Small intestine (tissue), 7 donors: ENCODE results near the gene GNL1. TPM values are rescaled to one million over a fixed set of nuclear protein-coding genes. Genes with fewer than 3 reads are reported as not detected.
"Not testable (repeated sequence)": the region's sequence is repeated elsewhere in the genome, so short reads cannot be mapped to it uniquely, and the experiment has no call there.

ENCODE experiments used
- DNase-seq, 2 donors: peaks; one replicate each; pipeline versions ENCODE4 v3.0.0 to v3.0.0-alpha.2; 2013
- FAIRE-seq: peaks from 2 replicates; lab custom pipeline; 2012; peaks lifted over from hg19 to GRCh38; lab: Jason Lieb, UNC
- H3K27ac ChIP-seq, 3 donors: one replicate each; pipeline ENCODE4 v1.5.1; 2013; ENCODE audit warnings: low read length in 2 of 3, mild to moderate bottlenecking in 2 of 3, control low read depth in 1 of 3, inconsistent platforms in 1 of 3, low read depth in 1 of 3, moderate library complexity in 1 of 3
- H3K27me3 ChIP-seq, 3 donors: one replicate each; pipeline ENCODE4 v1.6.1; 2013; ENCODE audit warnings: low read length in 3 of 3, inconsistent platforms in 1 of 3; ENCODE audit not compliant: control insufficient read depth in 3 of 3, insufficient read depth in 3 of 3
- H3K36me3 ChIP-seq, 3 donors: one replicate each; pipeline ENCODE4 v1.6.1; 2013; ENCODE audit warnings: low read length in 3 of 3, inconsistent platforms in 1 of 3, low read depth in 1 of 3, mild to moderate bottlenecking in 1 of 3, moderate library complexity in 1 of 3; ENCODE audit not compliant: control insufficient read depth in 3 of 3, insufficient read depth in 2 of 3
- H3K4me1 ChIP-seq, 3 donors: one replicate each; pipeline ENCODE4 v1.6.1; 2013; ENCODE audit warnings: low read length in 2 of 3, inconsistent platforms in 1 of 3, low read depth in 1 of 3, mild to moderate bottlenecking in 1 of 3, moderate library complexity in 1 of 3; ENCODE audit not compliant: control insufficient read depth in 3 of 3, insufficient read depth in 2 of 3
- H3K4me3 ChIP-seq, 3 donors: one replicate each; pipeline ENCODE4 v1.5.1; 2013; ENCODE audit warnings: low read length in 3 of 3, control low read depth in 1 of 3, inconsistent platforms in 1 of 3, low read depth in 1 of 3, mild to moderate bottlenecking in 1 of 3, moderate library complexity in 1 of 3
- H3K9me3 ChIP-seq, 2 donors: one replicate each; pipeline ENCODE4 v1.6.1; 2013; ENCODE audit warnings: low read depth in 1 of 2, low read length in 1 of 2; ENCODE audit not compliant: control insufficient read depth in 2 of 2, insufficient read depth in 1 of 2
- WGBS, 3 donors: extraction: QIAGEN DNeasy Blood & Tissue Kit; methylation state at CpG; one replicate each; pipeline ENCODE4 v1.1.7; 2013; 5-methylcytosine and 5-hydroxymethylcytosine counted together
- polyA plus RNA-seq, 4 donors: library from polyadenylated mRNA; stranded (reverse) in 3 of 4; unstranded in 1 of 4; fragments of 200-250 nt in 3 of 4; fragments of 120-200 nt in 1 of 4; gene quantifications; one replicate each; pipeline versions ENCODE4 v1.2.1 to v1.2.3, GENCODE V29; 2013
- donor health status: healthy with polysubstance abuse.
- donor health status: control.
- donor health status: control.
- donor health status: Bipolar disorder and iron deficiency.
- donor health status: healthy.

Gene GNL1
- polyA plus RNA-seq, 4 donors: 25.9 to 56.7 (median 43.1) TPM

- H3K4me1 ChIP-seq: no peaks in the 10 kb centered on the region
- no peak overlapping the region for H3K4me3 ChIP-seq
- FAIRE-seq (no peak), DNase-seq (no peak)
- H3K27ac ChIP-seq: no peak overlapping the region
- H3K27me3 ChIP-seq: peaks cover 0 to 3% (median 0%) of the 10 kb centered on the region in 3 donors
- WGBS, 3 donors: 87 to 88% (median 88%) methylated on average over 10 of the region's 10 CpGs
- H3K36me3 ChIP-seq: no peaks in the 10 kb centered on the region
- no peaks in the 10 kb centered on the region for H3K9me3 ChIP-seq
These were observed 45.7 kb downstream of the GNL1 start for GRCh38 chr6:30510419-30511168.

DNA sequence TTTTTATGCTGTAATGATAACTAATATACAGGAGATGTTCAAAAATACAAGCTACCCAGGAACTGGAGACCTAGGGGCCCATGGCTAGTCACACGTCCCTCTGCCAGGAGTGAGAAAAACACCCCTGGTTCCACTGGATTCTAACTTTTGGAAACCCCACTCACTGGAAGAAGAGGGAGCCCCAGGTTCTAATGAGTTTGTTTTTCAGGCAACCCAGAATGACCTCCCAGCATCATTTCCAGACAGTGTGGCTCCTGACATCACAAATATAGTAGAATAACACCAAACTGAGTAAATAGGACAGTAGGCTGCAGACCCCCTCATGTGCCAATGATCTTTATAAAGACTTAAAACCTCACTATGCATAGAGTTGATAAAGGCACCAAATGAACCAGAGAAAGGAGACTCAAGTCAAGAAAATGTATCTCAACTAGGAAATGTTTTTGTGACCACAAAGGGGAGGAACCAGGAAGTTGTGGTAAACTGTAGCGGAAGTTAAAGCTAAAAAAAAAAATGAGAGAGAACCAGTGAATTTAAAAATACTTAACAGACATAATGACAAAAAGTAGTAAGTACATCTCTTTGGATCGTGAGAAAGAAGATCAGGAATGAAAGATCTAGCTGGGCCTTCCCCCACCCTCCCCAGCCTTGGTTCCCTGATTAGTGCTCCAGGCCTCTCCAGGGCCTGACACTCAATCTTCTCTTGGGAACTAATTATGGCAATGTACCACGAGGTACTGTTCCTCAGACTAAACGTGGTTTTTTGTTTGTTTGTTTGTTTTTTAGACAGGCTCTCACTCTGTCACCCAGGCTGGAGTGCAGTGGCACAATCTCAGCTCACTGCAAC lies 47.2 kb downstream of the GNL1 start:
- WGBS, 3 donors: 29 to 54% (median 50%) methylated on average over 5 of the region's 5 CpGs
- Histone ChIP-seq H3K9me3 (no peaks in the 10 kb centered on the region), H3K4me1 (no peaks in the 10 kb centered on the region), H3K4me3 (no peak overlapping the region), H3K27ac (peak overlapping the region in 2 of 3 donors; percentile 63 to 75), H3K27me3 (no peaks in the 10 kb centered on the region), H3K36me3 (no peaks in the 10 kb centered on the region)
- DNase-seq (peak in 1 of 2 donors; percentile 62), FAIRE-seq (no peak)

- Histone ChIP-seq H3K4me3 (no peak overlapping the region), H3K4me1 (no peaks in the 10 kb centered on the region), H3K36me3 (no peaks in the 10 kb centered on the region), H3K27me3 (no peaks in the 10 kb centered on the region), H3K27ac (peak overlapping the region in 2 of 3 donors; percentile 62 to 63), H3K9me3 (no peaks in the 10 kb centered on the region)
- no peak for DNase-seq
- WGBS, 3 donors: 69 to 78% (median 73%) methylated on average over 5 of the region's 5 CpGs
- FAIRE-seq: no peak
These were observed 48.2 kb downstream of the GNL1 start for GRCh38 chr6:30507849-30508827.

GRCh38 chr6:30500421-30501355 lies 55.6 kb downstream of the GNL1 start:
- Histone ChIP-seq H3K4me1 (peaks cover 0 to 3% (median 0%) of the 10 kb centered on the region in 3 donors), H3K27me3 (no peaks in the 10 kb centered on the region), H3K9me3 (no peaks in the 10 kb centered on the region), H3K27ac (peak overlapping the region in 1 of 3 donors; percentile 52), H3K36me3 (no peaks in the 10 kb centered on the region), H3K4me3 (no peak overlapping the region)
- DNase-seq: no peak
- WGBS, 3 donors: 50 to 71% (median 69%) methylated on average over 10 of the region's 10 CpGs
- no peak for FAIRE-seq

DNA sequence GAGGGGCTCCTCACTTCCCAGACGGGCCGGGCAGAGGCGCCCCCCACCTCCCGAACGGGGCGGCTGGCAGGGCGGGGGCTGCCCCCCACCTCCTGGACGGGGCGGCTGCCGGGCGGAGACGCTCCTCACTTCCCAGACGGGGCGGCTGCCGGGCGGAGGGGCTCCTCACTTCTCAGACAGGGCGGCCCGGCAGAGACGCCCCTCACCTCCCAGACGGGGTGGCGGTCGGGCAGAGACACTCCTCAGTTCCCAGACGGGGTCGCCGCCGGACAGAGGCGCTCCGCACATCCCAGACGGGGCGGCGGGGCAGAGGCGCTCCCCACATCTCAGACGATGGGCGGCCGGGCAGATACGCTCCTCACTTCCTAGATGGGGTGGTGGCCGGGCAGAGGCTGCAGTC lies 57.6 kb downstream of the GNL1 start:
- not testable (repeated sequence) for H3K4me3 ChIP-seq, FAIRE-seq, H3K27ac ChIP-seq, H3K4me1 ChIP-seq, H3K9me3 ChIP-seq, H3K27me3 ChIP-seq, H3K36me3 ChIP-seq, DNase-seq
- WGBS, 3 donors: 90 to 97% (median 94%) methylated on average over 29 to 36 of the region's 37 CpGs

DNA sequence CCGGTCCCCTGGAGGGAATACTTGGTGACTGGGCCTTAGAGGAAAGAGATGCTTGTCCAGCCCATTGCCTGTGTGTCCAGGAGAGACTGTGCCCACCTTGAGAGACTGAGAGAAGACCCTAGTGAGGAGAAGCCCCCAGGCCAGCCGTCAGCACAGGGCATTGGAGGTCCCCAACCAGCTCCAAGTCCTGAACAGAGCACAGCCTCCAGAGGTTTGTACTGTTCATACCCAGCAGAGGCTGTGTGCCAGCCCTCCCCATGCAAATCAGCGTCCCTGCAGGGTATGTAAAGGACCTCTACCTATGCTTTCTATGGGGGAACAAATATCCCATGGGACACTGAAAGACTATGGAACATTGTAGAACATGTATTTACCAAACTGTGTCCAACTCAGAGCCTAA lies 58.6 kb downstream of the GNL1 start:
- no peak overlapping the region for H3K27ac ChIP-seq
- H3K4me3 ChIP-seq: no peak overlapping the region
- peaks cover 0 to 8% (median 1%) of the 10 kb centered on the region in 3 donors for H3K36me3 ChIP-seq
- H3K9me3 ChIP-seq: no peaks in the 10 kb centered on the region
- H3K4me1 ChIP-seq: peaks cover 0 to 3% (median 0%) of the 10 kb centered on the region in 3 donors
- 83 to 94% (median 91%) methylated on average over 3 of the region's 3 CpGs for WGBS, 3 donors
- no peaks in the 10 kb centered on the region for H3K27me3 ChIP-seq
- no peak for DNase-seq
- FAIRE-seq: no peak

- WGBS, 3 donors: 93 to 96% (median 96%) methylated on average over 5 of the region's 5 CpGs
- H3K4me3 ChIP-seq, FAIRE-seq, H3K4me1 ChIP-seq, H3K9me3 ChIP-seq, DNase-seq, H3K27me3 ChIP-seq, H3K27ac ChIP-seq: not testable (repeated sequence)
- peaks cover 3 to 13% (median 4%) of the 10 kb centered on the region in 3 donors for H3K36me3 ChIP-seq
These were observed 59.1 kb downstream of the GNL1 start for GRCh38 chr6:30497261-30497599.
